Activated CD4-positive, alpha-beta T cell treated with anti-CD3 and anti-CD28 coated beads, Interleukin-10, Interleukin-2, amounts not matched to agents 100 ng/mL and 50 ng/mL, durations not matched to agents 16 hours and 8 hours (primary cell): ENCODE data around the gene GDAP2.
"Not testable (repeated sequence)": the region's sequence is repeated elsewhere in the genome, so short reads cannot be mapped to it uniquely, and the experiment has no call there.

Experiments used
- DNase-seq: peaks from one replicate; pipeline ENCODE4 v3.0.0-alpha.2; 2020

GDAP2 gene

DNA sequence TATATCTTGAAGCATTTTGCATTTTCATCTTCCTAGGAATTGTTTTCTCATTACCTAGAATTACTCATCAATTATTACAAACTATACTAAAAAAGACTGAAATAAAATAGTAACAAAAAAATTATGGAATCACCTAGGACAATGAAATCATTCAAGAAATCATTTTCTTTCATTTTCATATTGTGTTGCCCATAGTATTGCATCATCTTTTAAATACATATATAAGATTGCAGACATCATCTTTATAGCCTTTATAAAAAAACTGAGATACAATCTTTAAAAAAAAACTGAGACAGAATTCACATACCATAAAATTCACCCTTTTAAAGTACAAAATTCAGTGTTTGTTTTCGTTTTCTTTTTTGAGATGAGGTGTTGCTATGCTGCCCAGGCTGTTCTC lies 29.6 kb downstream of the GDAP2 start:
- no peak for DNase-seq

DNA sequence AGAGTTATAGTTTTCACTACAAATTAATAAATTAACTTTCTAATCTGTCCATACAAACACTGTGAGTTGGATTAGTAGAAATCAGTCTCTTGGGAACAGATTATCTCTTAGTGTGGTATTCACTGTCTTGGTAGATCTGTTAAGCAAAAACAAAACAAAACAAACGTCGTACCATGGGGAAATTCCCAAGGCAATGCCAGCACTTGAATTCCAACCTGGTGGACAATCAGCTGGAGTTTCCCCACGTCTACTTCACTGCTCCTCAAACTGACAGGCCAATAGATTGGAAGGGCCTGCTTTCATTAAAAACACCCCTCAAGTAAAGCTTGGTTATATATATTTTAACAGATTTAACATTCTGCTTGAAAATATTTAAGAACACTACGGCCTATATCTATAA lies 31.9 kb downstream of the GDAP2 start:
- DNase-seq: no peak

DNA sequence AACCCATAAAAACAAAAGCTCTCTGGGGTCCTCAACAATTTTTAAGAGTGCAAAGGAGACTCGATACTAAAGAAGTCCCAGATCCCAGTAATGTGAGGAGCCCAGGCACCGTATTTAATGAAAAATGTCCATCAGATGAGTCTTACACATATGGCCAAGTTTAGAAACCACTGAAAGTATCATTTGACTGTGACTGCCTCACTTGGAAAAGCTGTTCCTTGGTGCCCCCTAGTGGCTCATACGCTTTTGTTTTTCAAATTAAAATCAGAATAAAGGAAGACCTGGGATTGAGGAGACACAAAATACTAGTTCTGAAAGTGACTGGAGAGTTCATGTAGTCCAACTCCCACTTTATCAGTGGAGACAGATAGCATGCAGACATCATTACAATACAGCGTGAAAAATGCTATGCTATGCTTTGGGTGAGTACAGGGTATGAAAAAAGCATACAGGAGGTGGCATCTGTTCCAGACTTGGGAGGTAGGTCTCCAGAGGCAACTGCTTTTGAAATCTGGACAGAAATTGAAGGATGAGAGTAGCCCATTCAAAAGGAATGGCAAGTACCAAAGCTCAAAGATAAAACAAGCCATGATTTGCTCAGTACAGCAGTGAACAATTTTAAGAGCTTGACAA lies 33.8 kb downstream of the GDAP2 start:
- DNase-seq: peak; percentile 83

DNA sequence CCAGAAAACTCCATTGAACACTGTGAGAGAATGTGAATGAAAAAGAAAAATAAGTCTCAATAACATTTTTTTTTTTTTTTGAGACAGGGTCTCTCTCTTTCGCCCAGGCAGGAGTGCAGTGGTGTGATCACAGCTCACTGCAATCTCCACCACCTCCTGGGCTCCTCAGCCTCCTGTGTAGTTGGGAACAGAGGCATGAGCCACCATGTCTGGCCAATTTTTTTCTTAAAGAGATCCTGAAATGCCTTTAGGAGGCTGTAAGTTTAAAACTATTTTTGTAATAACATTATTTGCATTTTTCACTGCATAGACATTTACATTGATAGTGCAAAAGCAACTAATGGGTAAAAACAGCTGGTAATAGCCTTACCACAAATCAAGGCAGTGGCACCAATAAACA lies 35.3 kb downstream of the GDAP2 start:
- DNase-seq: no peak

DNA sequence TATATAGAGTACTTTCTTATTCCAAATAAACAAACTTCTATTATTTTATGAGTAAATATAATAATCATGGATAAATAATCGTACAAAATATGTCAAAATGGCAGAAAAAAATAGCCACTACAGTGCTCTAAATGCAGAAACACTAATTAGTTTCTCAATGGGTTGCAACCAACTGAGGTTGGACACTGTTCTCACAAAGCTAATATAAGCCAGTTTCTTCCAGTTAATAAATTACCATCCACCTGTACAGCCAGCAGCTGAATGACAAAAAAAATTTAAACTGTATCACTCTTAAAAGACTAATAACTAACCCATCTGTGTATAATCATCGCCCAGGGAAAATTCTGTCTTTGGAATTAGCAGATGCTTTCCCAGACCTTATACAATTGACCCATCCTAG lies 36.9 kb downstream of the GDAP2 start:
- DNase-seq: no peak

DNA sequence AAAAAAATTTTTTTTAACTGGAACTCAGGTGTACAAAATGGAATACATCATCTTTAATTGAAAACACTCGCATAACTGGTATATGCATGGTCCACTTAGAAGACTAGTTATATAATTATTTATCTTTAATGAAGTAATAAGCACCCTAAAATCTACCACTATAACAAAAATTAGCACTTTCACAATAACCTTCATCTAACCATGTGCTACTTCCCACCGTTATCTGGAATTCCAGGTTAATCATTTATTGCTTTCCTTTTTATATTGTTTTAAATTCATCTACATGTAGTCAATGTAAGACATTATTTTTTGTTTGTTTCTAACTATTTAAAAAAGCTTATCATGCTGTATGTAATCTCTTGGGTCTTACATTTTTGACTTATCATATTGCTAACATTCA lies 39.0 kb downstream of the GDAP2 start:
- DNase-seq: no peak

DNA sequence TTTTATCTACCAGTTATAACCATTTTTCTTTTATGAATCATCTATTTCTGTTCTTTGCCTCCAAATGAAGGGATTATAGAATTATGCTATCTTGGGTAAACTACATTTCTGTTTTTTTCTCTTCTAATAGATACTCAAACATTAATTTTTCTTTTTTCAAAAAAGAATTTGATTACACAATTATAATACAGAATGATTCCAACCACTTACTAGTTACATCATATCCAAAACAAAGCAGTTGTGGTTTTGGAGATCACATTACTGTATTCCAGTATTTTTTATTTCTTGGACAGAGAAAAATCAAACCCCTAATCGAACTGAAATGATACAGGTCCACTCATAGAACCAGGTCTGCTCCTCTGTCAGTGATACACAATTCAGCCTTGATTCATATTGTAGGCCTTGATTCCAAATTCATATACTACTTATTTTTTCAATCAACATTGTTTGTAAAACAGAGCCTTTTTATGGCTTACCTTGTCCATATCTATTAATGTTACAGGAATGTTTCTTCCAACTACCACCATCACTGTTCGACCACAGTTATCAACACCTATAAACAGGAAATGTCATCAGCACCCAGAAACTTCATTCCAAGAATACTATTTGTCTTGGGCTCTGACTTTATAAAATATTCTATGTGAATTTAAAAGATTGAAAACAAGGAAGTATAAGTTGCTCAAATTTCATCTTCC lies 43.2 kb downstream of the GDAP2 start:
- DNase-seq: no peak

DNA sequence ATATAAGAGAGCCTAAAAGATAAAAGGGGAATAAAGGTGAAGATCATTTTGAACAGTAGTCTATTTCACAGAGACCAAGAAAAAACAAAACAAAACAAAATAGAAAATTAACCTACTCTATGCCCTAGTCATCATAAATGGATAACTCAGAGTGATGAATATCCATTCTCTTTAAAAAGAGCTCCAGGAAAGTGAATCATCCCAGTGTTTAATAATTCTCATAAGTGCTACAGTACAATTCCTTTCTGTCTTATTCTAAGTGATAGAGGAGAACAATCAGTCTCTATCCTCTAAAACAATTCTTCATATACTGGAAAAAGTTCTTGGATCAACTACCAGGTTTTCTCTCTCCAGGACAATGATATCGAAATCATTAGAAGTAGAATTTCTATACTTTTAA lies 45.8 kb downstream of the GDAP2 start:
- no peak for DNase-seq

DNA sequence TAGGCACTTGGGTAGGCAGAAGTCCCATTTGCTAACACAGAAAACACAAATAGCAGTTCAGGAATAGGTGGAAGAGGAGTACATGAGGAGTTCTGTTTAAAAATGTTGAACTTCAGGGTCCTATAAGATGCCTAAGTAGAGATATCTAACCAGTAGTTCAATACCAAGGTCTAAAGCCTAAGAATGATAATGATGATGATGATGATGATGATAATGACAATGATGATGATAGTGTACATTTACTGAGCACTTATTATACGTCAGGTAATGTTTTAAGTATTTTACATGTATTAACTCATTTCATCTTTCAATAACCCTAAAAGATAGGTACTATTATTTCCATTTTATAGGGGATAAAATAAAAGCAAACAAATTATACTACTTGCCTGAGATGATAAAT lies 50.1 kb downstream of the GDAP2 start:
- no peak for DNase-seq

DNA sequence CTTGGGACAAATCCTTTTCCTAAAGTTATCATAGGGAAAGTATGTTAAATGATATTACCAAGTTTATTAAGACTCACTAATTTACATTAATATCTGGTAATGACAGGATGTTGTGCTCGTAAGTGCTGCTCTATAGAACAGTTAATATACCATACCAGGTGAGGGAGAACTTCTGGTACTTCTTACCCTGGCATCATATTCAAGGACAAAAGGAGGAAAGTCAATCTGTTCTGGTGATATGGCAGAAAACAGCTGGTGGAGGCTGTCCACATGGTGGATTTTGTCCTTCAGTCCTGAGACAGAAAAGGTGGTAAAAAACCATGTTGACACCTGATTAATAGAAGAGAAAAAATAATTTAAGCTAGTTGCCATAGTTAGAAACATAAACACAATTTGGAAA lies 51.6 kb downstream of the GDAP2 start:
- no peak for DNase-seq

DNA sequence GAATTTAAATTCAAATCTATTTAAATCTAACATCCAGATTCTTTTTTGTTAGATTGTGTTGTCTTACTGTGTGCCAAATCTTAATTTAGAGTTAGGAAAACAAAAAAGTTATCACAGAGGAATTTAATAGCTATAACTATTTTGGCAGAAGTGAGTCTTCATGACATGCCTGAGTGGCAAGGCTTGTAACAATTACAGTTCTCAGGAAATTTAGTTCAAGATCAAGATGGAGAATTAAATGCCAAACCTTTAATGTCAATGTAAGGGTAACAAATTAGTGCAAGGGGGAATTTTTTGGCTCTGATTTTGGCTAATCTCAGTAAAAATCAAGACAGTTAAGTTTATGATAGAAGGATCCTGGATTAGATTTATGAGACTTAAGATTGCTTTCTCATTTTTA lies 58.4 kb downstream of the GDAP2 start:
- no peak for DNase-seq

DNA sequence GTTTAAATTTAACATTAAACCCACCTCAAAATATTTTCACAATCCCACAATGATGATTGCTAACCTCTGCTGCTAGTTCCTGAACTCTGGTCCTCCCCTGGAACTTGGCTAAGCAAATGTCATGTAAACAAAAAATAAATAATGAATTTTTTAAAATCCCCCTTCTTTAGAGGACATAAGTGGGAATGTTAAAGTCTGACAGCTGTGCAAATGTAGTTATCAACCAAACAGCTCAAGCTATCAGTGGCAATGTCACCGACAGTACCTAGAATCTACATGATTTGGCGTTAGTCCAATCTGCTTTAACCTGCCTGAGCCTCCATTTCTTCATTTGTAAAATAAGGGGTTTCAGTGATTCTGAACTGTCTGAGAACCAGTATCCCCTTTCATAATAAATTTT lies 67.7 kb downstream of the GDAP2 start:
- DNase-seq: no peak

DNA sequence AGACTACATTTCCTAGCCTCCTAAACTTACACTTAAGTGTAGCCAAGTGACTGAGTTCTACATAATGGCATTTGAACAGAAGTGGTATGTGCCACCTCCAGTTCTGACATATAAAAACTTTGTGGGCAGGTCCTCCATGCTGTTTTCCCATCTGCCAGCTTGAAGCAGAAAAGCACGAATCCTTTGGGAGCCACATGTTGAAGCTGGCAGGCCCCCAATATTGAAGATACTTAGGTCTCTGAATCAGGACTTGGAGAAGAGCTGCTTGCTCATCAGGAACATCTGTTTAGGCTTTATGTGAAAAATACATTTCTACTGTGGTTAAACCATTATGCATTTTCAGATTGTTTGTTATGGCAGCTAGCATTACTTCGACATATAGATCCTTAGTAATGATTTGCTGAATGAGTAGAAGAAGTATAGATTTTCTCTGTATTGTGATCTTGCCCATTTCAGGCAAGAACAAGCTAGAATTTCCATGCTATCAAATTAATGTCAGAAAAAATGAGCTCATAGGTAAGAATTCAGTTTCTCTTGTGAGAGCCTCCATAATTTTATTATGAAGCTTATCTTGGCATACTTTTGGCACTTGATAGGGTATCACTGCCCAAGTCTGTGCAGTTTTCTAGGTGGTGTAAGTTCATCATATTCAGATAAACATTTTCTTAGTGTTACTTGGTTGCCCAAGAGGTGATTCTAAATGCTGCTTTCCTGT lies 68.4 kb downstream of the GDAP2 start:
- no peak for DNase-seq

DNA sequence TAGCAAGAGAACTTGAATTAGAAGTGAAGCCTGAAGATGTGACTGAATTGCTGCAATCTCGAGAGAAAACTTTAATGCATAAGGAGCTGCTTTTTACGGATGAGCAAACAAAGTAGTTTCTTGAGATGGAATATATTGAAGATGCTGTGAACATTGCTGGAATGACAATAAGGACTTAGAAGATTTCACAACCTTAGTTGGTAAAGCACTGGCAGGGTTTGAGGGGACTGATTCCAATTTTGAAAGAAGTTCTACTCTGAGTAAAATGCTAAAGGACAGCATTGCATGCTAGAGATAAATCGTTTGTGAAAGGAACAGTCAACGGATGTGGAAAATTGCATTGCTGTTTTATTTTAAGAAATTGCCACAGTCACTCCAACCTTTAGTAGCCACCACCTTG lies 69.5 kb downstream of the GDAP2 start:
- DNase-seq: no peak

DNA sequence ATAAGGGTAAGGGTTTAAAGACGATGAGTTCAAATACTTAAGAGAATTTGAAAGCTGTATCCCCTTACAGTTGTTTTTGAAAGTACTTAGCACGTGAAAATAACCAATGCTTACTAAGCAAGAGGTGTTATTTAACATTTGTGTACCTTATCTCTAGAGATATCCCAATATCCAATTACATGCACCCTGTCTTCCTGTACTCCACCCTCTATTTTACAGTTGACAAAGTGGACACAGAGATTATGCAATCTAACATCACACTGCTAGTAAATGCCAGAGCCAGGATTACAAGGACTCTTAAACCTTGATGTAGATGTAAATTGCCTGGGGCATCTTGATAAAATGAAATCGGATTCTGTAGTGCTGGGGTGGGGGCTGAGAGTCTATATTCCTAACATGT lies 72.0 kb downstream of the GDAP2 start:
- DNase-seq: no peak

DNA sequence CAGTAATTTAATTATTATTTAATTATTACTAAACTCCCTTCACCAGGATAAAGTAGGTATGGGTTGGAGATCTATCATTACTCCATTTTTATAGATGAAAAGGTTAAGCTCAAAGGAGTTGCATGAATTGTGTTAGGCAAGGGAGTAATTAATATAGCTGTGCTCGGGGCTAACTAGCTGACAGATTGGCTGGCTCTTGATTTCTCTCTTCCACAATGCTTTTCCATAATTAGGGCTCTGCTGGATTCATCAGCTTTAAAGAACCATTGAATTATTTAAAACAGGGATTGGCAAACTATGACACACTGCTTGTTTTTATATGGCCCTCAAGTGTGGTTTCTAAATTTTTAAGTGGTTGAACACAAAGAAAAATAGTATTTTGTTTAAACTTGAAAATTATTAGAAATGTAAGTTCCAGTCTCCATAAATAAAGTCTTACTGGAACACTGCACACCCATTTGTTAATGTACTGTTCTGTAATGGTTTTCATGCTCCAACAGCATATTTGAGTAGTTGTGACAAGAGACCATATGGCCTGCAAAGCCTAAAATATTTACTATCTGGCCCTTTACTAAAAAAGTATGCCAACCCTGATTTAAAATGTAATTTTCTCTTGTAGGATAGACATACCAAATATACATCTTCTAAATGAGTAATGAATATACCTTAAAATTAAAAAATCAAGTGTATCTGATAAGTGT lies 76.4 kb downstream of the GDAP2 start:
- no peak for DNase-seq

DNA sequence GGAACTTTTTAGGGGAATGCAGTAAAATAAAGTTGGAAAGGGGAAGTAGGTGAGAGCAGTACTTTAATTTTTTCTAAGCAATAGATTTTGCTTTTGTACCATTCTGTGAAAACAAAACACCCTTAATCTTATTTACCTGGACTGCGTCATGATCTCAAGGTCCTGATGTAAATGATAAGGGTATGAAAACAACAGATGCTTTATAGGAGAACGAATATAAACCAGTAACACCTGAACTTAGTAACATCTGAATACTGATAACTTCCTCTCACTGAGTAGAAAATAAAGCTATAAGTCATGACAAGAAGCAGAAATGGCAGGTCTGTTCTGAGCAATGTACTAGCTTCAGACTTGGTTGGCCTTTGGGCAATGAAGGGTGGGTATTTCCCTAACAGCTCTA lies 77.7 kb downstream of the GDAP2 start:
- DNase-seq: no peak

DNA sequence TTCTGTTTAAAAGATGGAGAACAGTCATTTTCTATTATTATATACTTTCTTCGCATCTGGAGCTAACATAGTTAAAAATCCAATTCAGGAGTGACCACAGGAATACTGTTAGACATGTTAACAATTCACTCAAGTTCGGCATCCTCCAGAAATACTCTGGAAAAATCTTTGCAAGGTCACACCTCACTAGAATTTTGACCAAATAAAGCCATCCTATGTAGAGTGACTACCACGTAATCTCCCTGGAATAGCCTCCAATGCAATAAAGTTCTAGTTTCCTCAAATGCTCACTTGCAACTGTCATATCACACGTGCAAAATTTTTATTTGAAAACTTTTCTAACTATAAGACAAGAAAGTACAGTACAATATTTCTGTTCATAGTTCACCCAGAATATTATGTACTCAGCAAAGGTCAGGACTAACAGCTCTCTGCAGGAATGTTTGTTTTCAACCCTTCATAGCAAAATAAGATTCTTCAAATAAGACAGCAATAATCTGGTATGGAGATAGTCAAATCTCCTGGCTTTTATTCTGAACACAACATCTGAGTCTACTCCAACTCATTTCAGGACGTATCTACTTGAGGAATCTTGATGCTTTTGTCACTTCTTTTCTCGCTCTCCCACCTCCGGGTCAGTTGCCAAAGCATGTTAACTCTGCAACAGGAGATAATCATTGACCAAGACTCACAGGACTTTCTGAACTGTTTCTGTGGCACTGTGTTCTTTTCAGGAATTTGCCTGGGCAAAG lies 82.6 kb downstream of the GDAP2 start:
- DNase-seq: no peak

DNA sequence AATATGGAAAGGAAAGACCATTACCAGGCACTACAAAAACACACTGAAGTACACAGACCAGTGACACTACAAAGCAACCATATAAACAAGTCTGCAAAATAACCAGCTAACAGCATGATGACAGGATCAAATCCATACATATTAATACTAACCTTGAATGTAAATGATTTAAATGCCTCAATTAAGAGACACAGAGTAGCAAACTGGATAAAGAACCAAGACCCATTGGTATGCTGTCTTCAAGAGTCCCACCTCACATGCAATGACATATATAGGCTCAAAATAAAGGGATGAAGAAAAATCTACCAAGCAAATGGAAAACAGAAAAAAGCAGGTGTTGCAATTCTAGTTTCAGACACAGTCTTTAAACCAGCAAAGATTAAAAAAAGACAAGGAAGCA lies 84.9 kb downstream of the GDAP2 start:
- DNase-seq: not testable (repeated sequence)

DNA sequence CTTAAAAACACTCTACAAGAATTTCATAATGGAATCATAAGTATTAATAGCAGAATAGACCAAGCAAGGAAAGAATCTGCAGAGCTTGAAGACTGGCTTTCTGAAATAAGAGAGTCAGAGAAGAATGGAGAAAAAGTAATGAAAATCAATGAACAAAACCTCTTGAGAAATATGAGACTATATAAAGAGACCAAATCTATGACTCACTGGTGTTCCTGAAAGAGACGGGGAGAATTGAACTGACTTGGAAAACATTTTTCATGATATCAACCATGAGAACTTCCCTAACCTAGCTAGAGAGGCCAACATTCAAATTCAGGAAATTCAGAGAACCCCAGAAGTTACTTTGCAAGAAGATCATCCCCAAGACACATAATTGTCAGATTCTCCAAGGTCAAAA lies 85.6 kb downstream of the GDAP2 start:
- no peak for DNase-seq

DNA sequence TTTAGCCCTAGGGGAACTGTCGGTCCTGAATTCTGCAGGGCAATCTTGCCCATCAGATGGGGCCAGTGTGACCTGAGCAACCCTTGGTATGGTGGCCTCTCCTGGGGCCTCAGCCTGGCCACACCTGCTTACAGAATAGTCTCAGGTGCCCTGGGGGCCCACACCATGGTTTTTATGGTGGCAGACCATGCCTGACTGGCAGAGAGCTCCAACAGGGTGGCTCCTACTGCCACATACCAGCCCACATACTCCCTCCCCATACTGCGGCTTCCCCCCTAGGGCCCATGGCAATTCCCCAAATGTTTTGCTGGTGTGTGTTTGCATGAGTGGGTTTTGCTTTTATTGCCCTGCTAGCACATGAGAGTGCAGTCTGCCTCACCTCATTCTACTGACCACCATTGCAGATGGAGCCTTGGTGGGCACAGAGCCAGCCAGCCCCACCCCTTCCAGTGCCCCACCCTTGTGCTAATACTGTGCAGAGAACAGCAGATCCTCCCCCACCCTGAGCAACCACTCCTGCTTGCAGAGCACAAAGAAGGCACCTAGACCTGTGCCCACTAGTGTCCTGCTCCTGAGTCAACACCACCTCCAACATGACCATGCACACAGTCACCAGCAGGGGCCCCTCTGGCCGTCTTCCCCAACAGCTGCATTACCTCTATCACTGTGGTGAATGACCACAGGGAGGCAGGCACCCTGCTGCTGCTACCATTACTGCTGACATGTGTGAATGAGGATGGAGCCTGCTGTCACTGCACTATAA lies 86.8 kb downstream of the GDAP2 start:
- DNase-seq: no peak

DNA sequence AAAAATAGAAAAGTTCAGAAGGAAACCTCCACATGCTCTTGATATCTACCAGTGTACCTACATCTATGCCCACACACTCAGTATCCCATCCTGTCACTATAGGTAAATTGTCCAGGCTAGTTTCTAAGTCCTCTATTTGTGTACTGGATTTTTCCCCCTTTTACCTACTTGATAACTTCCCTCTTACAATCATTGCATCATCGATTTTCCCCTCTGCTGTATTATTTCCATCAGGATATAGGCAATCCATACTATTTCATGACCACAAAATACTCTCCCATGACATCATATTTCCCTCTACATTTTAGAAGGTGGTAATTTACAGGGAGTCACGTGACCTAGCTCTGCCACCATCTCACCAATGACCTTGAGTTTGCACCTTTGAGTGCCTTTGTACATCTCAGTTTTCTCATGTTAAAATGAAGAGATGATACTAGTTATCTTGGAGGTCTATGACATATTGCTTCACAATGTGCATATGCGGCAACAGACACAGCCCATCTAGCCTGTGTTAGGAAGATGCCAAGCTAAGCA lies 88.2 kb downstream of the GDAP2 start:
- no peak for DNase-seq
